HAP-1 (cell line): ENCODE data around the gene MECR.
A peak's percentile ranks its signal among the peaks of the same experiment; 100 is the strongest.
"Not testable (repeated sequence)": the region's sequence is repeated elsewhere in the genome, so short reads cannot be mapped to it uniquely, and the experiment has no call there.

Experiments used
- DNase-seq, 2 experiments: peaks; one replicate each; pipeline ENCODE4 v3.0.0-alpha.2; 2016 to 2020; ENCODE audit warnings: low spot score in 2 of 2
- H3K27me3 ChIP-seq: fragments of 250-450 bp; sonication (Bioruptor Pico); 2 replicates; pipeline ENCODE4 v1.5.1; 2020; ENCODE audit warnings: low read depth, mild to moderate bottlenecking, moderate library complexity
- H3K36me3 ChIP-seq: fragments of 250-450 bp; sonication (Bioruptor Pico); replicated peaks from 2 replicates; pipeline ENCODE4 v1.5.1; 2020; ENCODE audit warnings: mild to moderate bottlenecking
- H3K4me1 ChIP-seq: fragments of 250-450 bp; sonication (Bioruptor Pico); 2 replicates; pipeline ENCODE4 v1.5.1; 2020; ENCODE audit warnings: mild to moderate bottlenecking
- H3K4me3 ChIP-seq: fragments of 250-450 bp; sonication (Bioruptor Pico); 2 replicates; pipeline ENCODE4 v1.5.1; 2020; ENCODE audit warnings: mild to moderate bottlenecking, moderate library complexity
- H3K9me3 ChIP-seq: fragments of 250-450 bp; sonication (Bioruptor Pico); 2 replicates; pipeline ENCODE4 v1.5.1; 2020; ENCODE audit warnings: mild to moderate bottlenecking, moderate library complexity
- in situ Hi-C: fragments of 300-500 bp; cut with MboI; formaldehyde crosslinking; loops from 3 replicates; pipeline ENCODE4 v1.14.3; 2020; ENCODE audit warnings: low sequenced_read_pairs, inconsistent platforms, mixed read lengths

Gene MECR

GRCh38 chr1:29237129-29237821 lies 6.5 kb upstream of the MECR start:
- peak overlapping the region; percentile 86 for H3K4me3 ChIP-seq
- no peaks in the 10 kb centered on the region for H3K27me3 ChIP-seq
- no peaks in the 10 kb centered on the region for H3K9me3 ChIP-seq
- no peaks in the 10 kb centered on the region; the same call in 1 of the 2 replicates for H3K36me3 ChIP-seq
- H3K4me1 ChIP-seq, result peaks cover 19% of the 10 kb centered on the region
- peak; percentile 33 to 62 for DNase-seq
- in situ Hi-C loops, result loop anchor here (5.0 to 25.0 kb wide), 3 partner anchors 1148 to 1675 kb away; partner anchors contain the start of gene SDC3

GRCh38 chr1:29236712-29237128 lies 6.0 kb upstream of the MECR start:
- H3K27me3 ChIP-seq, result no peaks in the 10 kb centered on the region
- no peak for DNase-seq

DNA sequence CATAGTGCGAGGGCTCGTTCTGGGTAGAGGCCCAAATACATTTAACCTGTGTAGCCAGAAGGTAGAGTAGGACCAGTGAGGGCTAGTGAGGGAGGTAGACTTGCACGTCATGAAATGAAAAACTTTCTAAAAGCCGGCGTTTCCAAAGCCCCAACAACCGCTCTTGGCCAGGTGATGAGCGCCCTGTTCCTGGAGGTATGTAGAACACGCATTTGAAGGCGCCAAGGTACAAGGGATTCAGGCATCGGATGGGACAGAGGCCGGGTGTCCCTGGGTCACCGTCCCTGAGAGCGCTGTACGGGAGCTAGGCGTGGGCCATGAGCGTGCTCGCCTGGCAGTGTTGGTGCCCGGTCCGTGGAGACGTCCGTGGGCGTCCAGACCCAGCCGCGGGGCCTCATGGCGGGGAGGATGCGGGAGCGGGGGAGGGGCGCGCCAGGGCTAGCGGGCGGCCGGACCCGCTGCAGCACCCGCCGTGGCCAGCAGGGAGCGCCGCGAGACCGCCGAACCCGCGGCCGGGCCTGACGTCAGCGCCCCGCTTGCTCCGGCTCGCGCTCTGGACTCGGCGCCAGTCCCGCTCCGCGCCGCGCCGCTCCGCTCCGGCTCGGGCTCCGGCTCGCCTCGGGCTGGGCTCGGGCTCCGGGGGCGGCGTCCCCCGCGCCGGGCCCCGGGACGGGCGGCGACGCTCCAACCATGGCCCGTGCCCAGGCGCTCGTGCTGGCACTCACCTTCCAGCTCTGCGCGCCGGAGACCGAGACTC lies 5.4 kb upstream of the MECR start, which contains the start of gene PTPRU:
TSS of gene PTPRU (plus strand) at position 568 of the 757 bp plus-strand sequence. CDS start at position 691, 123 bp downstream.
- Histone ChIP-seq H3K27me3 (no peaks in the 10 kb centered on the region), H3K9me3 (no peaks in the 10 kb centered on the region), H3K4me3 (peak within 1 kb of the TSS; percentile 86), H3K4me1 (peaks cover 21% of the 10 kb centered on the region), H3K36me3 (no peaks in the 10 kb centered on the region; the same call in 1 of the 2 replicates)
- in situ Hi-C loops, result loop anchor here (5.0 to 25.0 kb wide), 3 partner anchors 1149 to 1676 kb away; partner anchors contain the start of gene SDC3
- DNase-seq, result peak; percentile 47 to 87

More at GRCh38 chr1:29236712-29237128, 6.0 kb upstream of the MECR start:
- in situ Hi-C loops, result loop anchor here (5.0 to 25.0 kb wide), 3 partner anchors 1148 to 1676 kb away; partner anchors contain the start of gene SDC3
- Histone ChIP-seq H3K4me3 (peak overlapping the region; percentile 86), H3K9me3 (no peaks in the 10 kb centered on the region), H3K4me1 (peaks cover 19% of the 10 kb centered on the region), H3K36me3 (no peaks in the 10 kb centered on the region; the same call in 1 of the 2 replicates)

DNA sequence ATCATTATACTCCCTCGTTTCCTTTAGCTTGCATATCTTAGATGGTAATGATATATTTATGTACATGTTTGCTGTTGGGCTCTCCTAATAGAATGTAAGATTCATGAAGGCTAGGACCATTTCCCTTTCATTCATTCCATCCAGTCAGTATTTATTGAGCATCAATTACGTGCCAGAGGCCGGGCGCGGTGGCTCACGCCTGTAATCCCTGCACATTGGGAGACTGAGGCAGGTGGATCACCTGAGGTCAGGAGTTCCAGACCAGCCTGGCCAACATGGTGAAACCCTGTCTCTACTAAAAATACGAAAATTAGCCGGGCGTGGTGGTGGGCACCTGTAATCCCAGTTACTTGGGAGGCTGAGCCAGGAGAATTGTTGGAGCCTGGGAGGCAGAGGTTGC lies 4.1 kb upstream of the MECR start:
- peaks cover 20% of the 10 kb centered on the region for H3K4me1 ChIP-seq
- in situ Hi-C loops, result loop anchor here (5.0 to 25.0 kb wide), 3 partner anchors 1150 to 1677 kb away; partner anchors contain the start of gene SDC3
- not testable (repeated sequence) for H3K27me3 ChIP-seq, H3K36me3 ChIP-seq, DNase-seq, H3K4me3 ChIP-seq, H3K9me3 ChIP-seq

- H3K36me3 ChIP-seq, result no peaks in the 10 kb centered on the region; the same call in 1 of the 2 replicates
- no peak for DNase-seq
- H3K4me1 ChIP-seq, result peaks cover 17% of the 10 kb centered on the region
- no peaks in the 10 kb centered on the region for H3K9me3 ChIP-seq
- no peak overlapping the region for H3K4me3 ChIP-seq
- in situ Hi-C loops, result loop anchor here (10.0 to 25.0 kb wide), 2 partner anchors 1150 to 1678 kb away; partner anchors contain the start of gene SDC3
- no peaks in the 10 kb centered on the region for H3K27me3 ChIP-seq
Measured at GRCh38 chr1:29234471-29234870, 3.7 kb upstream of the MECR start.

- no peak for DNase-seq
- H3K4me3 ChIP-seq, result no peak overlapping the region
- H3K27me3 ChIP-seq, result no peaks in the 10 kb centered on the region
- H3K9me3 ChIP-seq, result no peaks in the 10 kb centered on the region
- in situ Hi-C loops, result loop anchor here (10.0 to 25.0 kb wide), 2 partner anchors 1151 to 1679 kb away; partner anchors contain the start of gene SDC3
- peaks cover 9% of the 10 kb centered on the region for H3K4me1 ChIP-seq
- no peaks in the 10 kb centered on the region; the same call in 1 of the 2 replicates for H3K36me3 ChIP-seq
Measured at GRCh38 chr1:29233693-29234092, 3.0 kb upstream of the MECR start.

- Histone ChIP-seq H3K36me3 (no peaks in the 10 kb centered on the region; the same call in 1 of the 2 replicates), H3K27me3 (no peaks in the 10 kb centered on the region), H3K4me1 (peaks cover 8% of the 10 kb centered on the region), H3K4me3 (no peak overlapping the region), H3K9me3 (no peaks in the 10 kb centered on the region)
- no peak for DNase-seq
- in situ Hi-C loops, result loop anchor here (10.0 to 25.0 kb wide), 2 partner anchors 1152 to 1680 kb away; partner anchors contain the start of gene SDC3
Measured at GRCh38 chr1:29232387-29232786, 1.7 kb upstream of the MECR start.

DNA sequence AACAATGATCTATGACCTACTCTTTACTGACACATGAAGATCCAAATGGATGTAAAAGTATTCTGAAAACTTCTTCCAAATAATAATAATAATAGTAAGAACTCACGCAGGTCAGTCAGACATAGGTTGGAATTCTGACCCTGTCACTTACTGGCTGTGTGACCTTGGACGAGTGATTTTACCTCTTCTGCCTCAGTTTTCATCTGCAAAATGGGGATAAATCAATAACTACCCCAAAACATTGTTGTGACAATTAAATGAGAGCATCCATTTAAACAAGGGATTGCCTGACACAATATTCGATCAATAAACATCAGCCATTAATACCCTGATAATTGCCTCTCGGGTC lies 556 bp downstream of the MECR start:
- H3K4me1 ChIP-seq, result peaks cover 5% of the 10 kb centered on the region
- DNase-seq, result no peak
- peak overlapping the region; percentile 89 for H3K4me3 ChIP-seq
- in situ Hi-C loops, result loop anchor here (10.0 to 25.0 kb wide), 2 partner anchors 1155 to 1682 kb away; partner anchors contain the start of gene SDC3
- no peaks in the 10 kb centered on the region for H3K27me3 ChIP-seq
- no peaks in the 10 kb centered on the region; the same call in 1 of the 2 replicates for H3K36me3 ChIP-seq
- H3K9me3 ChIP-seq, result no peaks in the 10 kb centered on the region

GRCh38 chr1:29227511-29227910 lies 3.2 kb downstream of the MECR start:
- no peak for DNase-seq
- Histone ChIP-seq H3K27me3 (no peaks in the 10 kb centered on the region), H3K36me3 (peaks cover 9% of the 10 kb centered on the region), H3K4me3 (no peak overlapping the region), H3K9me3 (no peaks in the 10 kb centered on the region), H3K4me1 (peaks cover 5% of the 10 kb centered on the region)
- in situ Hi-C loops, result loop anchor here (25.0 kb wide), 1 partner anchor 1685 kb away; the partner anchor contains the start of gene SDC3

DNA sequence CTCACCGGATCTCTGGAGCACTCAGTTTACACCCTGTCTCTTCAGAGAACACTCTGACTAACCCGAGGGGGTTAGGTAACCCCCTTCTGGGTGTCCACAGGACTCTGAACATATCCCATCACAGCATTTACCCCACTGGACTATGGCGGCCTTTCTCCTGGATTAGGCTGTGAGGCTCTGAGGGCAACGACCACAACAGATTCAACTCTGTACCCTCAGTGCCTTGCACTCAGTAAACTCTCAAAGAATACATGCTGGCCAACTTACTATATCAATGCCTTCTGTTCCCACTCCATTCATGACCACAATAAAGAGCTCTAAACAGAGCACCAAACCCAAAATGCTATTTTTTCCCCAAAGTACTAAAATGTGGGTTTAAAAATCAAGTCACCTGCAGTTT lies 5.4 kb downstream of the MECR start:
- peaks cover 18% of the 10 kb centered on the region for H3K36me3 ChIP-seq
- no peaks in the 10 kb centered on the region for H3K4me1 ChIP-seq
- no peaks in the 10 kb centered on the region for H3K27me3 ChIP-seq
- DNase-seq, result no peak
- H3K9me3 ChIP-seq, result no peaks in the 10 kb centered on the region
- H3K4me3 ChIP-seq, result no peak overlapping the region
- in situ Hi-C loops, result loop anchor here (25.0 kb wide), 1 partner anchor 1687 kb away; the partner anchor contains the start of gene SDC3

DNA sequence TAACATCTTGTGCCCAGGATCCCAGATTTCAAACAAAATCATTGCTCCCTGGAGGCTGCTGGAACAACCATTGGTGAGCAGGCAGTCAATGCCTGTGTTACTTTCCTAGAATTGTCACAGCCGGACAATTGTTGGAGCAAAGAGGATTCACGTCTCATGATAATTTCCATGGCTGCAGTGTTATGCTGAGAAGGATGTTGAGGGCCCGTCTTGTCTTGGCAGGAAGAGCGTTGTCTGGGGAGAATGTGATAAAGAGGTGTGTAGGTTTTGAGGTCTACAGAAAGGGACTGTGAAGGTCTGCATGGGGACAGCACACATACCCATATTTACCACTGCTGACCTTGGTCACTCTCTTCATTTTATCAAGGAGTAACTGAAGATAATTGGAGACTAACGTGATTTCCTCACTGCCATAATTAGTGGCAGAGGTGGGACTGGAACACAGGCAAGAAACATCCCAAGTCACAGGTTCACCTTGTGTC lies 6.3 kb downstream of the MECR start:
- Histone ChIP-seq H3K4me1 (no peaks in the 10 kb centered on the region), H3K4me3 (no peak overlapping the region), H3K36me3 (peaks cover 24% of the 10 kb centered on the region), H3K9me3 (no peaks in the 10 kb centered on the region), H3K27me3 (no peaks in the 10 kb centered on the region)
- DNase-seq, result no peak
- in situ Hi-C loops, result no loop called here

- DNase-seq, result no peak
- in situ Hi-C loops, result no loop called here
- H3K27me3 ChIP-seq, result no peaks in the 10 kb centered on the region
- peaks cover 32% of the 10 kb centered on the region for H3K36me3 ChIP-seq
- no peak overlapping the region for H3K4me3 ChIP-seq
- no peaks in the 10 kb centered on the region for H3K4me1 ChIP-seq
- H3K9me3 ChIP-seq, result no peaks in the 10 kb centered on the region
Measured at GRCh38 chr1:29223521-29223920, 7.2 kb downstream of the MECR start.

DNA sequence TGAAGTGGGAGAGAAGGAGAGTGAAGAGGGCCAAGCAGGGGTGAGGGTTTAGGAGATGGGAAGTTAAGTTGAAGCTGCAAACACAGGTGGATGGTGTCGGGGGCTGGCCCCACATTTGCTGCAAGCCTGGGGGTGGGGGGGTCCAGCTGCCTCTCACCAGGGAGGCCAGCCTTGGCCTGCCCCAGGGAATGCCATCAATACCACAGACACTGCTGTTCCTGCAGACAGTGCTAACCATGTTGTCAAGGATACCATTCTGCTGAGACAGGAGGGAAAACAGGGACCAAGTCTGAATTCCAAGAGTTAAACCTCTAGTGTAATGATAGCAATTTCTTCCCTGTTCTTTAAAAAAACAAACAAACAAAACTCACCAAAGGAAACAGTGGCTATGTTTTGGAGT lies 8.0 kb downstream of the MECR start:
- no peaks in the 10 kb centered on the region for H3K27me3 ChIP-seq
- peaks cover 39% of the 10 kb centered on the region for H3K36me3 ChIP-seq
- in situ Hi-C loops, result no loop called here

More for the DNA sequence above, 8.0 kb downstream of the MECR start:
- H3K9me3 ChIP-seq, result no peaks in the 10 kb centered on the region
- DNase-seq, result no peak
- H3K4me3 ChIP-seq, result no peak overlapping the region
- no peaks in the 10 kb centered on the region for H3K4me1 ChIP-seq
